HG02943 (cell line): ENCODE results near the gene SKIC8.

ENCODE experiments used
- ATAC-seq: cut with Tn5 transposase; IDR thresholded peaks from one replicate; pipeline ENCODE4 v1.9.1; 2021; ENCODE audit warnings: mild to moderate bottlenecking, low read depth, moderate library complexity; ENCODE audit not compliant: unreplicated experiment

SKIC8 gene

GRCh38 chr15:78322724-78323521 is 23.5 kb upstream of the SKIC8 start:
- ATAC-seq = no peak

- ATAC-seq = no peak
Observed at GRCh38 chr15:78322243-78322642, 22.8 kb upstream of the SKIC8 start.

GRCh38 chr15:78321786-78322185 is 22.4 kb upstream of the SKIC8 start:
- no peak for ATAC-seq

DNA sequence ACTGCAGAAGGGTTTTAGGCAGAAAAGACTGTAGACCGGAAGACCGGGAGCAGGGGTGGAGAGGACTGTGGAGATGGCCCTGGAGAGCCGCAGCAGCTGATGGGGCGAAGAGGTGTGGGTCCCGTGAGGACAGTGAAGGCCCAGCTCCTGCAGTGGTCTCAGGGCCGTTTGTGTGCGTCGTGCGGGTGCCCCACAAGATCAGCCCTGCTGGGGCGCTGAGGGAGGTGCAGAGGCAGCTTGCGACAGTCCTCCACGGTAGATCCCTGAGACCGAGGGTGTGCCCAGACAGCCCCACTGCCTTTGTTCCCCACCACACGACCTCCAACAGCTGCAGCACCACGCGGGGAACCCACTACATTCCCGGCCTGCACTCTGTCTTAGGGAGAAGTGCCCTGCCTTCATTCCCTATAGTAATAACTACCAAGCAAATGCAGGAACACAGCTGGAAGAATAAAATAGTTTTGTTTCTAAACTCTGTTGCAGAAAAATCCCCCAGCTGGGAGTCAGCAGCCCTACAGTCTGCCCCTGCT is 21.7 kb upstream of the SKIC8 start:
- ATAC-seq = no peak

DNA sequence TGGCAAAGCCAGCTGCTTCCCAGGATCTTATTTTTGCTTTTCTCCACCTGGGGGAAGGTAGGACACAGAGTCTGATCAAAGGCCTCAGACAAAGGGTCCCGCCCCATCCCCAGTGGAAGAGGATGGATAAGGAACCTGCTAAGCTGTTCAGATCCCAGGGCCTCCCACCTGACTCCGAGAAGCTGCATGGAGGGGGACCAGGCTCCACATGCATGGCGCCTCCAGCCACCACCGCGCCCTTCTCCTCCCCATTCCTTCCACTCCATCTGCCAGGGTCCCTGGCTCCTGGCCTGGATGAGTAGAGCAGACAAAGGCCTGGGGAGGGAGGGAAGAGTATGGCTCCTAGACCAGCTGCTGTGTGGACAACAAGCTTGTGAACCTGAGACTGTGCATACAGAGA is 20.8 kb upstream of the SKIC8 start:
- no peak for ATAC-seq

DNA sequence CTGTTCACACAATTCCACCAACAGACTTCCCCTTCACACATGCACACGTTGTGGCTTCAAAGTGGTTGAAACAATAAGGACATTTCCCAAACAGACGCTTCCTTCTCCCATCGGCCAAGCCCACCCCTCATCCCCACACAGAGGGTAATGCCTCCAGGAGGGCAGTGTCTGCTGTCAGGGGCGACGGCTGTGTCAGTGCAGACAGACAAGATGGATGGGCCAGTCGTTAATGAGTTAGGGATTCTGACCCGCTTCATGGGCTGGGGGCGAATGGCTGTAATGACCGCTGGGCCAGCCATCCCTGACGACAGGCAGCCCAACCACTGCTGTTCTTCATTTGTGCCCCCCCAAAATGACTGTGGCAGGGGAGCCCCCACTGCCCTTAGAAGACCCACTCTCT is 20.2 kb upstream of the SKIC8 start:
- no peak for ATAC-seq

DNA sequence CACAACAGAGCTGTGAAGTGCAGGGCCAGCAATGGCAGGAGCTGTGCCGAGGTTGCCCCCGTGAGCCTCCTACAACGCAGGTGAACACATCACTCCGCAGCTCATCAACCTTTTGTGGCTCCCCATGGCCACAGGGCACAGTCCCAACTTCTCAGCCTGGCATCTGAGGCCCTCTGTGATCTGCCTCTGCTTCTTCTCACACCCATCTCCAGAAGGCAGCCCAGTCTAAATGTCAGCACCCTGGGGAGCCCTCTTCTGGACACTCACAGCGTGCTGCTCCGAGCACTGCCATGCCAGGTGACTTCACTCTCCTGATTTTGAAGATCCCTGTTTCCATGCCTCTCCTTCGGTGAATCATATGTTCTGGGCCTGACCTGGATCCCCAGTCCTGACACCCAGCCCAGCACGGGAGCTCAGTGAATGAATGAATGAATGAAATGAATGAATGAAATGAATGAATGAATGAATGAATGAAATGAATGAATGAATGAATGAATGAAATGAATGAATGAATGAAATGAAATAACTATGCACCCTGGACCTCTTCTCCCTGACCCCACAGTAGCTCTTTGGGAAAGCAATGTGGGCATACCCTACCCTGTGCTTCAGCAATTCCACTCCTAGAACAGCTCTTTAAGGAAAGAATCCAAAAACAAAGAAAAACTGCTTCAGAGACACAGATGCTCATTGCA is 17.9 kb upstream of the SKIC8 start:
- no peak for ATAC-seq

GRCh38 chr15:78316283-78317083 is 17.1 kb upstream of the SKIC8 start:
- ATAC-seq = no peak

GRCh38 chr15:78315686-78316282 is 16.4 kb upstream of the SKIC8 start:
- no peak for ATAC-seq

DNA sequence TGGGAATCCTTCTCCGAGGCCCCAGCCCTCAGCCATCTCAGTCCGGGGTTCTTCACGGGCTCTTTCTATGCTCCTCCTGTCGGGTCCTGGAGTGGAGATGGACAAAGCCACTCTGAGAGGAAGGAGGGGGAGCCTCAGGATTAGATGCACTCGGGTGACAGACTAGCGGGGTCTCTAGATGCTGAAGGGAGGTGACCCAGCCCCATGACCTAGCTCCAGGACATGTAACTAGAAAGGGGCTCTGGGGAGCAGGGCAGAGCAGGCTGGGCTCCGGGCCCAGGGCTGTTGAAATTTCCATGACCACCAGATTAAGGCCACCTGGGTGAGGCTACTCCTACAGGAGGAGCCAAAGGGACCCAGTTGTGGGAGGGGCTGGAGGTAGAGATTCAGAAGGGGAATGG is 14.8 kb upstream of the SKIC8 start:
- ATAC-seq = no peak

DNA sequence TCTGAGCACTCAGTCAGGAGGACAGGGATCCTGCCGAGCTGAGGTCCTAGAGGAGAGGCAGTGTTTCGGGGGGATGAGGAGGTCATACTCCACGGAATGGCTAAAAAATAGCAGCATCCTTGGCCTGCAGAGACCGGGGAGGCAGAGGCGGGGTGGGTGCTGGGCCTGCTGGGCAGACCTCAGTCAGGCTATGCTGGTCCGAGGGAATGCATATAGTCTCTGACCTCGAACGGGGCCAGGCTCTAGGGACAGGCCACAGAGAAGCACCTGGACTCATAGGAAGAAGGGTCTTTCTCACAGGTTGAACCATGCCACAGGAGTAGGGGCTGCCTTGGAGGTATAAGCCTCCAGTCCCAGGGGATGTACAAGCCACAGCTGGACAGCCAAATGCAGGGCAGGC is 14.0 kb upstream of the SKIC8 start:
- ATAC-seq = no peak

GRCh38 chr15:78312957-78313356 is 13.5 kb upstream of the SKIC8 start:
- no peak for ATAC-seq

GRCh38 chr15:78312536-78312935 is 13.1 kb upstream of the SKIC8 start:
- ATAC-seq = no peak

DNA sequence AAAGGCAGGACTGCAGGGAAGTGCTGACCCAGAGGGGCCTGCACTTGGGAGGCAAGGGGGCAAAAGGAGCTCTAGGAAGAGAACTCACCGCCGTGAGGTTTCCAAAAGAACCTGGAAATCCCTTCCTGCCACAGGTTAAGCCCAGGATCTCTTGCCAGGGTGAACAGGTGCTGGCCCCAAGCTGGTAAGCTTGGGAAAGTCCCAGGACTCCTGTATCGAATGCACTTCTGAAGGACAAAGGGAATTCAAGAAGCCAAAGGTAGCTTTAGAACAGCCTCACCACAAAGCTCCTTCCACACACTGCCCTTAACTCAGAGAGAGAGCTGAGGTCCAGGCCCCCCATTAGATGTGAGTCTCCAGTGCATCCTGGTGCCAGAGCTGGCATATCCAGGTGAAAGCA is 11.9 kb upstream of the SKIC8 start:
- no peak for ATAC-seq

DNA sequence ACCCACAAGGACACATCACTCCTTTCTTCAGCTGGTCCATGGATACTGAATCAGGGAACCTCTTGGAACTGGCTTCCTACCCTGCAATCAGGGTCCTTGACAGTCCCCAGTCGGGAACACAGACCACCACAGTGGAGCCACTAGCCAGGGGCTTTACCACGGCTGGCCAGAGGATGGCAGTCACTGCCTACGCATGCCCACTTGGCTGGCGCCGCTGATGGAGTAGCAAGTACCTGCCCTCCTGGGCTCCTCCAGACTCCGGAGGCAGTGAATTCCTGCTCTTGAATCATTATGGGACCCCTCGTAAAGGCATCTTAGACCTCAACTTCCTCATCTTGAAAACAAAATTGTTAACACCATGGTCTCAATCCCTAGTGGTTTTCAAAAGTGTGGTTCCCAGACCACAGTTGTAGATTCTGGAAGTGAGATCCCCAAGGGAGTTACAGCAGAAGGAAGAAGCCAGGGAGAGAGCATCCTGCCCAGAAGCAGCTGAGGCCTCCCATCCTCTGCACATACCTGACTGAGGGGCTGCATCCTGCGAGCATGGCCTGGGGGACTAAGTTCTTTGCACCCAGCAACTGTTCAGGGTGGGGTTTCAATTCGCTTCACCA is 9.1 kb upstream of the SKIC8 start:
- ATAC-seq = no peak

GRCh38 chr15:78307976-78308375 is 8.6 kb upstream of the SKIC8 start:
- ATAC-seq = no peak

DNA sequence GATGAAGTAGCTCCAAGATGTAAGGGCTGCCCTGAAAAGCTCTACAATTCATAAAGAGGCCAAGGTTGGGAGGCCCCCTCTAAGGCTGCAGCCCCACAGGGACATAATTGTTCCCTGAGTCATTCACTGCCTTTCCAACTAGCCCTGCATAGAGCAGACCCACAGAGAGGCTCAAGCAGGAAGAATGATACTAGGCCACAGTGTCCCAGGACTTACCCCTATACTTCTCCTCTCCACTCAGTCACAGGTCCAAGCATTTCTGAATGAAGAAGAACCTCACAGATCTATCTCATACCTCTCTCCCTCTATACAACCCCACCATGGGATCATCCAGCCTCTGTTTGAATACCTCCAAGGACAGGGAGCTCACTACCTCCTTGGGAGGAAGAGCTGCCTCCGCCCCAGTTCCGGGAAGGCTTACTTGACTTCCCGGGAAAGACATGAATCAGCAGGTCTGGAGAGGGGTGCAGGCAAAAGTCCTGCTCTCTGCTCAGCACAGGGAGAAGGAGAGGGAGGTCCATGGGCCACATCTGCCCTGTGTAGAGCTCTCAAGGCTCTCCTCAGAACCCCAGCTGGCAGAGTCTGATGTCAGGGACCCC is 6.9 kb upstream of the SKIC8 start:
- ATAC-seq = no peak

DNA sequence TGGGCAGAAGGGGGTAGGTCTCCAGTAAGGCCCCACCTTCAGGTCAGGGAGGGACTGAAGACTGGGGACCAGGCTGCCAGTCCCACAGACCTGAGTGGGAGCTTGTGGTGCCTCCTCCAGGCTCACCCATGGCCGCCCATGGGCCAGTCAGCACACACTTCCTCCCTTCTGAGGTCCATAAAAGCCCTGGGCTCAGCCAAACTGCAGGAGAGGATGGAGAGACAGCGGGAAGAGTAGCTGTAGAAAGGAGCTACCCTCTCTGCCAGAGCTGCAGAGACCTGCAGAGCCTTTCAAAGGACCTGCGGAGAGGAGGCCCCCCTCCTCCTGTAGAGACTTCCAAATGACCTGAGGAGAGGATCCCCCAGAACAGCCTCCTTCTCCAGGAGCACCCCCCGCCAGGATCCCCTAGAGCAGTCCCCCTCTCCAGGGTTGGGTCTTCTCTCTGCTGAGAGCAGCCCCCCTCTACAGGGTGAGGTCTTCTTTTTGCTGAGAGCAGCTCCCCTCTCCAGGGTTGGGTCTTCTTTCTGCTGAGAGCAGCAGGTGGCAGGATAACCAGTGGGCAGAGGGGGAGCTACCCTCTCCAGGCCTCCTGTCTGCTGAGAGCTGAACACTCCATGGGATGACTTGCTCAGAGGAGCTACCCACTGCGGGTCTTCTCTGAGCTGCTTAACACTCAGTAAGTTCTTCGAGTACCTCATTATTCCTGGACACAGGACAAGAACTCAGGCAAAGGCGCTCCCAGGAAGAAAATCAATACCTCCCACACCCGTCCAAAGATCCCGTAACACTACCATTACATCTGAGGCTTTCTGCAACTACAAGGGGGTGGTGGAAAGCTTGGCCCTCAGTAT is 5.0 kb upstream of the SKIC8 start:
- no peak for ATAC-seq
